Measurements from ENCODE around the gene DRAM2. TPM values are rescaled to one million over a fixed set of nuclear protein-coding genes. Genes with fewer than 3 reads are reported as not detected.
"Not testable (repeated sequence)": the region's sequence is repeated elsewhere in the genome, so short reads cannot be mapped to it uniquely, and the experiment has no call there.

The DRAM2 gene
- total RNA-seq, 2 experiments from 2014 or later, result 35.7 to 38.7 TPM

GRCh38 chr1:111101854-111102642 is 37.8 kb downstream of the DRAM2 start:
- Histone ChIP-seq H3K4me1 (ENCODE audit: insufficient read depth, low read length) (no peaks in the 10 kb centered on the region), H3K9me3 (ENCODE audit: control insufficient read depth in 1 of 2, insufficient read depth in 1 of 2, low read length in 2 of 2) (peaks cover 16 to 24% of the 10 kb centered on the region in 2 experiments), H3K36me3 (ENCODE audit: insufficient read depth, low read length) (no peaks in the 10 kb centered on the region), H3K27me3 (ENCODE audit: control insufficient read depth in 1 of 2, insufficient read depth in 2 of 2, low read length in 2 of 2) (no peaks in the 10 kb centered on the region), H3K27ac (ENCODE audit: low read depth in 1 of 2, low read length in 2 of 2) (no peak overlapping the region), H3K4me3 (ENCODE audit: low read length) (no peak overlapping the region)
- DNase-seq (no peak), ATAC-seq (ENCODE audit: poor library complexity) (no peak)
- Mint-ChIP-seq H3K36me3 (ENCODE audit: low read depth) (peaks cover 21% of the 10 kb centered on the region), H3K9me3 (peaks cover 23% of the 10 kb centered on the region), H3K4me1 (ENCODE audit: low read depth) (no peaks in the 10 kb centered on the region), H3K27ac (no peak overlapping the region), H3K4me3 (no peak overlapping the region), H3K27me3 (no peaks in the 10 kb centered on the region)
- no peak for TF ChIP-seq CTCF (IDR thresholded peaks at IDR 0.05)
- POLR2A ChIA-PET, result no interaction called here
- CTCF ChIA-PET, result no interaction called here
- intact Hi-C loops (cut with DNase I, micrococcal nuclease), result no loop called here

- Histone ChIP-seq H3K4me1 (ENCODE audit: insufficient read depth, low read length) (no peaks in the 10 kb centered on the region), H3K36me3 (ENCODE audit: insufficient read depth, low read length) (no peaks in the 10 kb centered on the region), H3K4me3 (ENCODE audit: low read length) (no peak overlapping the region), H3K9me3 (ENCODE audit: control insufficient read depth in 1 of 2, insufficient read depth in 1 of 2, low read length in 2 of 2) (peaks cover 20 to 24% of the 10 kb centered on the region in 2 experiments), H3K27me3 (ENCODE audit: control insufficient read depth in 1 of 2, insufficient read depth in 2 of 2, low read length in 2 of 2) (no peaks in the 10 kb centered on the region), H3K27ac (ENCODE audit: low read depth in 1 of 2, low read length in 2 of 2) (no peak overlapping the region)
- H3K4me3 Mint-ChIP-seq, result no peak overlapping the region
- peaks cover 32% of the 10 kb centered on the region for H3K9me3 Mint-ChIP-seq
- CTCF ChIA-PET, result no interaction called here
- no peaks in the 10 kb centered on the region for H3K27me3 Mint-ChIP-seq
- intact Hi-C loops (cut with DNase I, micrococcal nuclease), result no loop called here
- POLR2A ChIA-PET, result no interaction called here
- peaks cover 39% of the 10 kb centered on the region for H3K36me3 Mint-ChIP-seq (ENCODE audit: low read depth)
- no peak overlapping the region for H3K27ac Mint-ChIP-seq
- ATAC-seq (ENCODE audit: poor library complexity) (no peak), DNase-seq (no peak)
- H3K4me1 Mint-ChIP-seq (ENCODE audit: low read depth), result no peaks in the 10 kb centered on the region
- TF ChIP-seq CTCF (IDR thresholded peaks at IDR 0.05), result no peak
Observed at GRCh38 chr1:111099289-111099688, 40.6 kb downstream of the DRAM2 start.

- POLR2A ChIA-PET, result no interaction called here
- Mint-ChIP-seq H3K27me3 (no peaks in the 10 kb centered on the region), H3K36me3 (ENCODE audit: low read depth) (peaks cover 39% of the 10 kb centered on the region), H3K4me3 (no peak overlapping the region), H3K4me1 (ENCODE audit: low read depth) (no peaks in the 10 kb centered on the region), H3K9me3 (peaks cover 32% of the 10 kb centered on the region), H3K27ac (no peak overlapping the region)
- Histone ChIP-seq H3K27ac (ENCODE audit: low read depth in 1 of 2, low read length in 2 of 2) (no peak overlapping the region), H3K27me3 (ENCODE audit: control insufficient read depth in 1 of 2, insufficient read depth in 2 of 2, low read length in 2 of 2) (no peaks in the 10 kb centered on the region), H3K4me3 (ENCODE audit: low read length) (no peak overlapping the region), H3K4me1 (ENCODE audit: insufficient read depth, low read length) (no peaks in the 10 kb centered on the region), H3K9me3 (ENCODE audit: control insufficient read depth in 1 of 2, insufficient read depth in 1 of 2, low read length in 2 of 2) (peaks cover 20 to 24% of the 10 kb centered on the region in 2 experiments), H3K36me3 (ENCODE audit: insufficient read depth, low read length) (no peaks in the 10 kb centered on the region)
- DNase-seq (no peak), ATAC-seq (ENCODE audit: poor library complexity) (no peak)
- CTCF ChIA-PET, result no interaction called here
- TF ChIP-seq CTCF (IDR thresholded peaks at IDR 0.05), result no peak
- intact Hi-C loops (cut with DNase I, micrococcal nuclease), result no loop called here
Observed at GRCh38 chr1:111097356-111098099, 42.4 kb downstream of the DRAM2 start.

GRCh38 chr1:111095421-111095820 is 44.5 kb downstream of the DRAM2 start:
- H3K36me3 ChIP-seq (ENCODE audit: insufficient read depth, low read length); H3K27ac ChIP-seq (ENCODE audit: low read depth in 1 of 2, low read length in 2 of 2); DNase-seq; H3K27ac Mint-ChIP-seq; H3K4me3 Mint-ChIP-seq; H3K27me3 Mint-ChIP-seq; H3K4me3 ChIP-seq (ENCODE audit: low read length); POLR2A ChIA-PET; CTCF ChIA-PET; ATAC-seq (ENCODE audit: poor library complexity); H3K4me1 Mint-ChIP-seq (ENCODE audit: low read depth); H3K27me3 ChIP-seq (ENCODE audit: control insufficient read depth in 1 of 2, insufficient read depth in 2 of 2, low read length in 2 of 2); intact Hi-C loops (cut with DNase I, micrococcal nuclease); H3K4me1 ChIP-seq (ENCODE audit: insufficient read depth, low read length): not testable (repeated sequence)
- H3K9me3 ChIP-seq (ENCODE audit: control insufficient read depth in 1 of 2, insufficient read depth in 1 of 2, low read length in 2 of 2), result peaks cover 9 to 24% of the 10 kb centered on the region in 2 experiments
- H3K36me3 Mint-ChIP-seq (ENCODE audit: low read depth), result peaks cover 39% of the 10 kb centered on the region
- H3K9me3 Mint-ChIP-seq, result peaks cover 23% of the 10 kb centered on the region
